ENCODE results near the gene CAPN14. TPM values are rescaled to one million over a fixed set of nuclear protein-coding genes. Genes with fewer than 3 reads are reported as not detected.

Gene CAPN14
- total RNA-seq, 1 donor from 2014 or later = 10.3 TPM

DNA sequence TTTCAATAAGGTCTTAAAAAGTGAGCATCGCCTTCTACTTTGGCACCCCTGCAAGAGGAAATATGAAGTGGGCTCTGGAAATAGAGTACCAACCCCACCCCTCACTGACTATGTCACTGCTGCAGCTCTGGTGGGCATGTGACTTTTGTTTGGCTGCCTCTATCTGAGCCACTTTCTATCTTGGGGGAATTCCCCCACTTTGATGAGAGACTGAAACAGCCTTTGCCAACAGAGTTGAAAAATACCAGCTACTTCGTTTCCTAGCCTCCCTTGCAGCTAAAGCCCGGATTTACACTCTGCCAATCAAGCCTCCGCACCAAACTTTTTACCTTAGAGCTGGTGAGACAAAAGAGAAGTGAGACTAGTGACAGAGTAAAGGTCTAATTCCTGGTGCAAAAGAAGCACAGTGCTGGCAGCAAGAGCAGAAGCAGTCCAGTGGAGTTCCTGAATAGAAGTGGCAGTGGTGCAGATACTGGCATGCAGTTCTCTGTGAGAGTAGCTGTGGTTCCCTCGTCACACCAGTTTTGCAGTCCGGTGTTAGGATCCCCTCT is 67.1 kb downstream of the CAPN14 start:
- no peak for FAIRE-seq
- peaks cover 2% of the 10 kb centered on the region for H3K27me3 ChIP-seq (ENCODE audit: control insufficient read depth, insufficient read depth, low read length)
- TF ChIP-seq, protein P1, sequence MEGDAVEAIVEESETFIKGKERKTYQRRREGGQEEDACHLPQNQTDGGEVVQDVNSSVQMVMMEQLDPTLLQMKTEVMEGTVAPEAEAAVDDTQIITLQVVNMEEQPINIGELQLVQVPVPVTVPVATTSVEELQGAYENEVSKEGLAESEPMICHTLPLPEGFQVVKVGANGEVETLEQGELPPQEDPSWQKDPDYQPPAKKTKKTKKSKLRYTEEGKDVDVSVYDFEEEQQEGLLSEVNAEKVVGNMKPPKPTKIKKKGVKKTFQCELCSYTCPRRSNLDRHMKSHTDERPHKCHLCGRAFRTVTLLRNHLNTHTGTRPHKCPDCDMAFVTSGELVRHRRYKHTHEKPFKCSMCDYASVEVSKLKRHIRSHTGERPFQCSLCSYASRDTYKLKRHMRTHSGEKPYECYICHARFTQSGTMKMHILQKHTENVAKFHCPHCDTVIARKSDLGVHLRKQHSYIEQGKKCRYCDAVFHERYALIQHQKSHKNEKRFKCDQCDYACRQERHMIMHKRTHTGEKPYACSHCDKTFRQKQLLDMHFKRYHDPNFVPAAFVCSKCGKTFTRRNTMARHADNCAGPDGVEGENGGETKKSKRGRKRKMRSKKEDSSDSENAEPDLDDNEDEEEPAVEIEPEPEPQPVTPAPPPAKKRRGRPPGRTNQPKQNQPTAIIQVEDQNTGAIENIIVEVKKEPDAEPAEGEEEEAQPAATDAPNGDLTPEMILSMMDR (IDR thresholded peaks at IDR 0.05; ENCODE audit: insufficient read depth, low read length, severe bottlenecking) = no peak
- H3K36me3 ChIP-seq (ENCODE audit: control insufficient read depth, insufficient read depth, low read length) = no peaks in the 10 kb centered on the region
- no peak overlapping the region for H3K4me3 ChIP-seq (ENCODE audit: low read depth, low read length)
- DNase-seq (ENCODE audit: low read depth) = no peak

DNA sequence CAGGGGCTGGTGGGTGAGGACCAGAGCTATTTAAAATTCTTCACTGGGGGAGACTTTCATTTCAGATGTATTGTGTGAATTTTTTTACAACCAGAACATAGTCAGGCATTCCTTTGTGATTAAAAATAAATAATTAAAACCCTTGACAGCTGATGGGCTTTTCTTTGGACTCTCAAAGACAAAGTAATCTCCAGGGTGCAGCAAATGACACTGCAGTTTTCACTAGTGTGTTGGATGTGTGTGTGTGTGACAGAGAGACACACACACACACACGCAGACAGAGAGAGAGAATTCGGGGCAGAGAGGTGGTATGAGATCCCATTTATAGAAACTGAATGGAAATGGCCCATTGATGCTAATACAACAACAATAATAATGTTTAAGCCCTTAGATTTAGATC is 68.8 kb downstream of the CAPN14 start:
- FAIRE-seq = no peak
- TF ChIP-seq, protein P1 (IDR thresholded peaks at IDR 0.05; ENCODE audit: insufficient read depth, low read length, severe bottlenecking) = no peak

DNA sequence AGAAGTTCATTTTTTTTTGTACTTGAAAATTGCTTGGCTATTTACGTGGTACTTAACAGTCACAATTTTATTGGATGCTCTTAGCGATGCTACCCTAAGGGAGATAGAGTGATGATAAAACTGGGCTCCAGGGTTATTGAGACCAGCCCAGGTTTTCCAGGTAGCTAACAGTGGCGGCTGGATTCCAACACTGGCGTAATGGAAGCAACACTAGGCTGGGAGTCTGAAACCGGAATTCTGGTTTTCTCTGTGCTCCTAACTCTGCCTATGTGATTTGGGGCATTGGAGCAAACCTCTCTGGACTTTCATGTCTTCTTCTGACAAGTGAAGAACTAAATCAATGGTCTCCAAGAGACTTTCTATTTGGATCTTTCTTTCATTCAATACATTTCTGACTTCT is 69.7 kb downstream of the CAPN14 start:
- H3K36me3 ChIP-seq (ENCODE audit: control insufficient read depth, insufficient read depth, low read length) = no peaks in the 10 kb centered on the region
- DNase-seq (ENCODE audit: low read depth) = no peak
- no peak for FAIRE-seq
- TF ChIP-seq, protein P1 (IDR thresholded peaks at IDR 0.05; ENCODE audit: insufficient read depth, low read length, severe bottlenecking) = no peak
- no peak overlapping the region for H3K4me3 ChIP-seq (ENCODE audit: low read depth, low read length)
- peaks cover 2% of the 10 kb centered on the region for H3K27me3 ChIP-seq (ENCODE audit: control insufficient read depth, insufficient read depth, low read length)

More for the DNA sequence above, 68.8 kb downstream of the CAPN14 start:
- Histone ChIP-seq H3K27me3 (ENCODE audit: control insufficient read depth, insufficient read depth, low read length) (peaks cover 2% of the 10 kb centered on the region), H3K36me3 (ENCODE audit: control insufficient read depth, insufficient read depth, low read length) (no peaks in the 10 kb centered on the region), H3K4me3 (ENCODE audit: low read depth, low read length) (no peak overlapping the region)
- no peak for DNase-seq (ENCODE audit: low read depth)

DNA sequence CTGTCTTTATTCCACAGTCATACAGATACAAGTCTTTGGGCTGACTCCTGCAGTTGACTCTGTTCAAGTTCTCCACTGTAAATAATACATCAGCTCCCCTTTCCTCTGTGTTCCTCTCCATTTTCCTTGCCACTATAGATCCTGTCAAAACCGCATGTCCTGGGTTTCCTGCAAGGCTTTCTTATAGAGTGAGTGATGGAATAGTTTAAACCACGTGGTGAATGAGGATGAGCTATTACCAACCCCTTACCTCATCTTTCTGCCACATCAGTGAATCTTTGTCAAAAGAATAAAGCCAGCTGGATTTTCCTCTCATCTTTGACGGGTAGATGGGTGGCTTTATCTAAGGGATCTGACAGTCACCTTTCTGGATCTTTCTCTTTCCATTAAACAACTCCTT is 75.2 kb downstream of the CAPN14 start:
- Histone ChIP-seq H3K27me3 (ENCODE audit: control insufficient read depth, insufficient read depth, low read length) (no peaks in the 10 kb centered on the region), H3K4me3 (ENCODE audit: low read depth, low read length) (no peak overlapping the region), H3K36me3 (ENCODE audit: control insufficient read depth, insufficient read depth, low read length) (no peaks in the 10 kb centered on the region)
- DNase-seq (ENCODE audit: low read depth) (no peak), FAIRE-seq (no peak)
- TF ChIP-seq, protein P1 (IDR thresholded peaks at IDR 0.05; ENCODE audit: insufficient read depth, low read length, severe bottlenecking) = no peak

DNA sequence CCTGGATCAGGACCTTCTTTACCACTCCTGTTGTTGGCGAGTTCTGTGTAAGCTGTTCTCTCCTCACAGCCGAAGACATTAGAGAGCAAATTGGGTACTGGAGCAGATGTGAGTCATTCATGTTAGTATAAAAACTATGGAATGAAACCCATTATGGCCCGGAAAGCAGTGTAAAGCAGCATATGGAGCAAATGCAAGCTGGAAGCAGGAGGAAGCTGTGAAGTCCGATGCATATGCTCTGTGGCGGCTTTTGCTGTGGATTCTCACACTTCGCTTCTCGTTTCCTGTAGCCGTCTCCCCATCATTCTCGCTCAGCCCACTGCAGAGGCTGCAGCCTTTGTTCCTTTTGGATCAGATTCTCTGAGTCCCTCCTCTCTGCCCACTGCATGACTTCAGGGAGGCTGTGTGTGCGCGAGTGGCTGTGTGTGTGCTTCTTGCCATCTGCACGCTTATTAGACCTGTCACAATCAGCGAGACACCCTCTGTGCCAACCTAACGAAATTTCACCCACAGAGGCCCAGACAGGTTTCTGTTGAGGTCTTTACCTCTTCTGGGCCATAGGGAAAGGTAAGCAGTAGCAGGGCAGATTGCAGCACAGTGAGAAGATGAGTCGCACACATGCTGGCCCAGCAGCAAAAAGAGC is 75.8 kb downstream of the CAPN14 start:
- Histone ChIP-seq H3K36me3 (ENCODE audit: control insufficient read depth, insufficient read depth, low read length) (no peaks in the 10 kb centered on the region), H3K4me3 (ENCODE audit: low read depth, low read length) (no peak overlapping the region), H3K27me3 (ENCODE audit: control insufficient read depth, insufficient read depth, low read length) (no peaks in the 10 kb centered on the region)
- TF ChIP-seq, protein P1 (IDR thresholded peaks at IDR 0.05; ENCODE audit: insufficient read depth, low read length, severe bottlenecking) = no peak
- DNase-seq (ENCODE audit: low read depth) (no peak), FAIRE-seq (no peak)

DNA sequence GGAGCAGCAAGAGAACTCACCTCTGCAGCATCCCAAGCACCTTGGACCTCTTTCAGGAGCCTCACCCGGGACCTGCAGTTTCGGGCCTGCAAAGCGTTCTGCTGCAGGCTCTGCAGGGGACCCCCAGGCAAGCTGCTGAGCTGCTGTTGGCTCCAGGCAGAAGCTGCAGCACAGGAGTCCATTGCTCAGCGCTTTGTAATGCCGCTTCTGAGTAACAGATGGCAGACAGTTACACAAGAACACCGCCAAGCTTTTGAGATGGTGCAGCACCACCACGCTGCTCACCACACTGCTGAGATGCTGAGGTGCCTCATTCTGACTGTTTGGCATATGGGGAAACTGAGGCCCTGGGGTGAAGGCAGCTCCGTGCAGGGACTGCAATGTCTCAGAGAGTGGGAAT is 77.2 kb downstream of the CAPN14 start:
- TF ChIP-seq, protein P1 (IDR thresholded peaks at IDR 0.05; ENCODE audit: insufficient read depth, low read length, severe bottlenecking) = no peak
- FAIRE-seq (no peak), DNase-seq (ENCODE audit: low read depth) (no peak)
- Histone ChIP-seq H3K36me3 (ENCODE audit: control insufficient read depth, insufficient read depth, low read length) (no peaks in the 10 kb centered on the region), H3K4me3 (ENCODE audit: low read depth, low read length) (no peak overlapping the region), H3K27me3 (ENCODE audit: control insufficient read depth, insufficient read depth, low read length) (no peaks in the 10 kb centered on the region)
